Measurements from ENCODE around the gene MMP27.

DNA sequence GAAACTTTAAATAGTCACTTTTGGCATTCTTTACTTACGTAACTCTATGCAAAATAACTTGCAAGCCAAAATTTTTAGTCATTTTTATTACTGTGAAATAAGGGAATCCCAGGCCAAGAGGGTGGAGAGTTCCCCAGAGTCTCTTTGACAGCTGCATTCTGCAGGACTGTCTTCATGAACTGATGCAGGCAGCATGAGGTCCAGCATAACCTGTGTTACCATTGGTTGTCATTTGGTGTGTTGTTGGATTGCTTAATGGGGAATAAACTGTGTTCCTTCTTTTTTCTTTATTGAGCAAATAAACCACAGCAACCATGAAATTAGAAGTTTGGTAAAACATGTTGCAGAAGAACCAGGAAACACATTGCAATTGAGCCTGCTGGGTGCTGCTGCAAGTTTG lies 24.6 kb downstream of the MMP27 start:
- TF ChIP-seq EZH2 (optimal IDR thresholded peaks at IDR 0.05; ENCODE audit: low read depth, low read length), result no peak
- TF ChIP-seq CTCF (IDR thresholded peaks at IDR 0.05; ENCODE audit: low read length), result no peak
- TF ChIP-seq EZH2phosphoT487 (IDR thresholded peaks at IDR 0.05; ENCODE audit: low read length), result no peak

Data from MM.1S (cell line).